Activated CD8-positive, alpha-beta memory T cell treated with anti-CD3 and anti-CD28 coated beads, Interleukin-2, amount 50 U/mL, for 24 hours (primary cell): Measurements from ENCODE around the gene BTK.

Source experiments
- DNase-seq: peaks from one replicate; pipeline ENCODE4 v3.0.0-alpha.2; 2020; ENCODE audit errors: extremely low read depth

The BTK gene

DNA sequence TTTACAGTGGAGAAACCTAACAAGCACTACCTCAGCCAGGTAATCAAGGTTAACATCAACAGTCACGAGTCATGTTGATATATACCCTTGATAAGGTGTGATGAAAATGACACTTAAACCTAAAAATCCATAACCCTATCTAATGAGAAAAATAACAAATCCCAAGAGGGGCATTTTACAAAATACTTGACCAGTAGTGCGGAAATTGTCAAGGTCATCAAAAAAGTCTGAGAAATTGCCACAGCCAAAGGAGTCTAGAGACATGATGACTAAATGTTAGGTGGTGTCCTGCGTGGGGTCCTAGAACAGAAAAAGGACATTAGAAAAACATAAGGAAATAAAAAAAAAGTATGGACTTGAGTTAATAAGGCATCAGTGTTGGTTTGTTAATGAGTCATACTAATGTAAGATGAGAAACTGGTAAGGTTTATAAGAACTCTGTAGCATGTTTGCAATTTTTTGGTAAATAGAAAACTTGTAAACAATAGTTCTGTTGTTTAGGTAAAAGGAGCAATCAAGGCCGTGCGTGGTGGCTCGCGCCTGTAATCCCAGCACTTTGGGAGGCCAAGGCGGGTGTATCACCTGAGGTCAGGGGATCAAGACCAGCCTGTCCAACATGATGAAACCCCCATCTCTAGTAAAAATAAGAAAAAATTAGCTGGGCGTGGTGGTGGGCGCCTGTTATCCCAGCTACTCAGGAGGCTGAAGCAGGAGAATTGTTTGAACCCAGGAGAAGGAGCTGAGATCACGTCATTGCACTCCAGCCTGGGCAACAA is 7.7 kb upstream of the BTK start:
- no peak for DNase-seq

DNA sequence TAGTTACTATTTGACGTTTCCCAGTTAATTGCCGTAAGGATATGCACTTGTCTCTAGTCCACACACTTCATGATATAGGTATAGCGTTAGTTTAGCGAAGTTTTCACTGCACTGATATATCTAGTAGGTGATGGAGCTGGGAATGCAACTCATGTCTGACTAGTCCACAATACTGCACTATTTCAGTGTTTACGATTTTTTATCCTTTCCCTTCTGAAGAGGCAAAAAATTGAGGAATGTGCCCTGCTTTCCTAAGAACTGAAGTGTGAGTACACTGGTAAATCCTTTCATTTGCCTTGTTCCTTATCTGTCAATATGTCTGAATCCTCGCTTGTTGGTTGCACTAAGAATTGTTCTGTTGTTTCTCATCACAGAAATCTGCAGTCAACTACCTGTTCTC is 5.8 kb upstream of the BTK start:
- no peak for DNase-seq

DNA sequence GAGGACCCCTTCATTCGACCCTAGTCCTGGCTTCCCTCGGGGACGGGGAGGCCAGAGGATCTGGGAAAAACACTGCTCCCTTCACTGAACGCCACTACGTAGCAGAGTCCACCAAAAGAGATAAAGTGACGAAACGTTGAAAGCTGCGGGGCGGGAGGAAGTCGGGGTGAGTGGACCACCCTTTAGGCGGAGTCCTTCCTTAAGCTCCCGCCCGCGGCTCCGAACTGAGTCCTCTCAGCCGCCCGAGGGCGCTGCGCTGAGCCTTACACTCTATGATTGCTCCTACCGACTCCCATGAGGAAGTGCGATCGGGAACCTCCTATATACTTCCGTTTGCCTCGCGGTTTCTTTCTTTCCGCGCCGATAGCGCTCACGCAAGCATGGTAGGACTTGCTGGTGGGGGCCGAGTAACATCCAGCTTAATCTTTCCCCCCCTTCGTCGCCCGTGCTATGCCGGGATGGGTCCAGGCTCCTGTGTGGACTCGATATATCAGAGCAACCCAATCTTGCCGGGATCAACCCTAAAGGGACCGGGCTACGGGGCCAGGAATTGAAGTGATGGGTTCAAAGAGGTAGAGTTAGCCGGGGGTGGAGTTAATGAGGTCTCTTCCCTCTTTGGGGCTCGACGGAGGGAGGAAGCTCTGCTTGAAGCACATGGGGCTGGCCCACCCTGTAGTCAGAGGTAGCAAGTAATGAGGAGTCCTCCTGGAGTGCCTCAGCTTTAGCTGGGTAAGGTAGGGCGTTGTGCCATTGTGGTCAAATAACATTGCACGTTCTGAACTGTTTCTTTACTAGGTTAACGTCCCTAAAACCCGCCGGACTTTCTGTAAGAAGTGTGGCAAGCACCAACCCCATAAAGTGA is 4.9 kb upstream of the BTK start, which contains the start of gene RPL36A:
Gene RPL36A, plus strand, starts transcription at position 348 of the 862 bp plus-strand sequence. Its CDS starts 33 bp downstream, at position 381.
- peak; percentile 57 for DNase-seq

DNA sequence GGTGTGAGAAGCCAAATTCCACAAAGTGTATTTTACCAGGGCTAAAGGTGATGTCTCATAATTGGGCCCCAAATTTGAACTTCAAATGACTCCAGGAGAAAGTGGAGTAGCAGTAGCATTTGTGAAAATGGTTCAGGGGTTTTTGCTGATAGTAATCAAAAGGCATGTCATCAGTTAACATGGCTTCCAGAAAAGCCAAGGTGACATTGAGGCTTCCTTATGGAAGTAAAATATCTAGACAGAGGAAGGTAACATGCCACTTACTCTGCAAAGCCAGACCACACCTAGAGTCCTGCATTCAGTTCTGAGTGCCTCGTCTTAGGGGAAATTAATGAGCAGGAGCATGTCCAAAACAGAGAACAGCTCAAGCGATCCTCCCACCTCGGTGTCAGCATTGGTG is 2.6 kb upstream of the BTK start:
- no peak for DNase-seq

DNA sequence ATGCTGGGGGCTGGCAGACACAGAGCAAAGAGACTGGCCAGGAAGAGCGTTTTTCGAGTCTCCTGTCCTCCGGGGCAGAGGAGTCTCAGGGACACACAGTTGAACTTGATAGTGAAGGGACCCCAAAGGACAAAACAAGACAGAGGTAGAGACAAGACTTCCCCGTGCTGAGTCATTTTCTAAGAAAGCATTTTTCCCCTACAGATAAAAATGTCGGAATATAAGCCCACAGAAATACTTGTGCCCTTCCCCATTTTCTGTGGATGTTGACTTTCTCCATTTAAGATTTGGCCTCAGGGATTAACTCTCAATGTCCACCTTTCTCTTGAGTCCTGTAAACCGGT is 523 bp upstream of the BTK start:
- no peak for DNase-seq

DNA sequence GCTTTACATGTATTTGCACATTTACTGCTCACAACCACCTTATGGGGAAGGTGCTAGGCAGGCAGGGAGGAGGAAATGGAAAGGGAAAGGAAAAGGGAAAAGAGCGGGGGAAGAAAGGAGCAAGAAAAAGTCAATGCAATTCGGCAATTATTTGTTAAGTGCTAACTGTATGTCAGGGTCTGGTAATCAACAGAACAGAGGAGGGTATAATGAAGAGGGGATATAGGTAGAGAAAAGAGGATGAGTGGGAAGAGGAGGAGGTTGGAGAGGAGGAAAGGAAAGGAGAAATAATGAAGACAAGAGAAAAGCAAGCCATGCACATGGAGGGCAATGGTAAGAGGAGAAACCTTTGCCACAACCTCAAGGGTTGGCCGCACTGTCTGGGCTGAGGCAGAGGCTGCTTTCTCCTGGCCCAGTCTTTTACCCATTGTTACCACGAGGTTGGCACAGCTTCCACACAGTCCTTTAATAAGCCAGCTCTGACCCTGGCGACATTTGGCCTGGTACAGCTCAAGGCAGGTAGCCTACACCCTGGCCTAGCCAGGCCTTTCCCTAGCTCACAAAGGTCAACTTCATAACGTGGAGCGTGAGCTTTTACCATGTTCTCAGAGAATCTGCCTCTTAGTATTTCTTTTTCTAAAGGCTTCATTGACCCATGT is 836 bp downstream of the BTK start:
- DNase-seq = no peak

DNA sequence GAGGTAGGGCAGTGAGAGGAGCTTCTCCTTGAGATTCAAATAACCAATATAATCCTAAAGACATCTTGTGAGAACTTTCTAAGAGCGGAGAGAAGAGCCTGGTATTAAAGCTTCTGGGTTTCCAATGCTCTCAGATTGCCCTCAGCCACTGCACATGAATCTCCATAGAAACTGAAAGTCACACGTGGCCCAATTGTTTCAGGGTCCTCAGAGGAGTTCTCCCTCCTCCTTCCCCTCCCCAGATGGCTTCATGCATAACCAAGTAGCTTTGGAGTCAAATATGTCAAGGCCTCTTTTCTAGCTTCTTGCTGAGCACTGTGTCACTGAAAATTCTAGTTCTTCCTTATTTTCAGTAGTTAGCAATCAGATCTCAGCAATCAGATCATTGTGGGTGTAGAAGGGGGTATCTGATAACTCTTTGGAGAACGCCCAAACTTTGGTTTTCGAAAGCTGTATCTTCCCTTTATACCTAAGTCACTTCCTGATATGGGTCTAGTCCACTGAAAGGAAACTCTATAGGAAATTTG is 2.2 kb downstream of the BTK start:
- no peak for DNase-seq

DNA sequence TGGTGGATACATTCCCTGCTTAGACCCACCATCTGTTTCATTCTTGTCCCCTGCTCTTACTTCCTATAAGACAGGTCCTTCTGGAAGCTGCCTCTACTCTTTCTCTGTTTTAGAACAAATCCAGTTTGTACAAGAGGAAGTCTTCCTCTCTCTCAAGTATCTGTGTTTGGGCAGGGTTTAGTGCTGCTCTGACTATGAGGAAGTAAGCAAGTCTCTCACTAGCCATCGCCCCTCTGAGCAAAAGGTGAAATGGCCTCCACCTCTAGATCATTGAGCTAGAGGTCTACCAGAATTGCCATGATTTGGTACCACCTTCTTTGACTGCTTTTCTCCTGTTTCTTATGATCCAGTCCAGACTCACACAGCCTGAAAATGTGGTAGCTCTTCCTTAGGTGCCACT is 8.4 kb downstream of the BTK start:
- DNase-seq = no peak

DNA sequence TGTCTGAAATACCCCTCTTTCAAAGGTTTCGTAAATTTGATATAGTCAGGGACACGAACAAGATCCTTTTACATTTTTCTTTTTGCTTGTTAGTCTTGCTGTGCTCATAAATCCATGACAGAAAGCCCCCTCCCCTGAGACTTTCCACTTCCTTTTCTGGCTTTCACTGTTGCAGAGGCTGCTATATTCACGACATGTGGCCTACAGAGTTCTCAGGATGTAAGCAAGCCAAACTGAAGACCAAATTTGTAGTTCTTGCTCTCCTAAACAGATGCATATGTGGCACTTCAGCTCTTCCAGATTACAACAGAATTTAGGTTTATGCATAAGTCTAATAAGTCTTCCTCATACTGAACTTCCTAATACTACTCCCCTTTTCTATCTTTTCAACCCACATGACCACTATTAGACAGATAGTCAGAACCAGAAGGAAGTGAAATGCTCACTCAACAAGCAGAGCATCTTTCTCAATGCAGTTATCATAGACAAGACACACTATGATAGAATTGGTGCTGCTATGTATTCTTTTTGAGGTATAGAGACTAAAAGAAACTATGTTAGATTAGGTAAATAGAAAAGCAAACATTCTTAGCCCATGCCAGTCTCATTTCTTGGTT is 15.0 kb downstream of the BTK start:
- no peak for DNase-seq

DNA sequence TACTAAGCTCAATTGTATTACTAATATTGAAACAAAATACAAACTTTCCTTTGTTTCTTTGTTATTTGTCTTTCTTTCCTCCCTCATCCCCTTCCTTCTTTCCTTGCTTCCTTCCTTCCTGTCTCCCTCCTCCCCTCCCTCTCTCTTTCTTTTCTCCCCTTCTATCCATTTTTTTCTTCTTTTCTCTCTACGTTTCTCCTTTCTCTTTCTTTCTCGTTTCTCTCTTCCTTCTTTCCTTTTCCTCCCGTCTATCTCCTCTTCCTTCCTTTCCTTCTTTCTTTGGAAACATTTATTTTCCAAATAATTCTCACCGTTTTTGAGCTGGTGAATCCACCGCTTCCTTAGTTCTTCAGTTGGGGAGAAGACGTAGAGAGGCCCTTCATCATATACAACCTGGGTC is 16.3 kb downstream of the BTK start:
- no peak for DNase-seq

DNA sequence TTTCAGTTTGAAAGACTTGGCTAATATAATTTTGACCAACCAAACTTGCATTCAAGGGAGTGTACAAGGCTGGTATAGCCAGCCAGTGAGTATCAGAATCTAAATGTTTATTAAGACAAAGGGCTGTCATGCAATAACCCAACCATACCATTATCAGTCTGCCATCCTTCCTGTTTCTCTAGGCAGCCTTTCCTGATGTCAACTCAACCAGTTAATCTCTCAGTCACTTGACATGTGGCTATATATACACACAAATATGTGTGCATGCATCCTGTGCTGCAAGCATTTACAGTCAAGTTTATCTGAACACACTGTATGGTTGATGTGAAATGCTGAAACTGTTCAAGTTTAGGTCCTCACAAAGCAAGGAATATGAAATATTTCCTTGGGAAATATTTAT is 17.2 kb downstream of the BTK start:
- no peak for DNase-seq

DNA sequence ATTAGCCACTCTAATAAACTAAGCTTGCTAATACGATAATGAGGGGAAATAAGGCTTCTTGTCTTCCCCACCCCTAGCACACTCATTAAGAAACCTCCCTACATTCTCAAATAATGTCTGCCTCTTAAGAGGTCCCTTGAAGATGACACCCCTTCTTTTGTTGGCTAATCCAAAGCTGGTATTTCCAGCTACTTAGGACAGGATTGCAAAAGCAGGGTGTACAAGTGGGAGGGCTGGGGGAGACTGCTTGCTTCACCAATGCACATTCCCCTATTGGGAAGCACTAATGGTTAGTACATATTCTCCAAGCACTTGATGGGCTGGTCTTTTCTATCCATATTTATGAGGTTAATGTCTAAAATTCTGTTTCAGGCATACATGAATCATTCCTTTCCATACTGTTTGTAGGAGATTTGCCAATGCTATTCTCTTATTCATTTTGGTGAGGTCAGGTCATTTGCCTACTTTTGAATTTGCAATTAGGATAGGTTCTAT is 20.6 kb downstream of the BTK start:
- no peak for DNase-seq

DNA sequence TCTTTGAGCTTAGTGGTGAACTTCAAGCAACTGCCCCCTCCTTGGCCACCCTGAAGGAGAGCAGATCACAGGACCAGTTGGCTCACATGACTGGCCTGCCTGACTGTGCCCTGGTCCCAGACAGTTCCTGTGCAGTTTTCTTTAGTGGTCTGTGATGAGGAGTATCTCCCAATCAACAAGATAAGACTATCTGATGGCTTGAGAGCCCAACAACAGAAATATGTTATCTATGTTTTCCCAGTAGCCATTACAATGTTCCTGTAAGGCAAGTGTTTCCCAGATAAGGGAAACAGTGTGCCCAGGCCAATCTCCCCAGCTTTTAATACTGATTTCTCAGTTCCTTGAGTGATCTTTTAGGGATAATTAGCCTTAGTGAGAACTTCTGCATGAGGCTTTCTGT is 23.2 kb downstream of the BTK start:
- no peak for DNase-seq

DNA sequence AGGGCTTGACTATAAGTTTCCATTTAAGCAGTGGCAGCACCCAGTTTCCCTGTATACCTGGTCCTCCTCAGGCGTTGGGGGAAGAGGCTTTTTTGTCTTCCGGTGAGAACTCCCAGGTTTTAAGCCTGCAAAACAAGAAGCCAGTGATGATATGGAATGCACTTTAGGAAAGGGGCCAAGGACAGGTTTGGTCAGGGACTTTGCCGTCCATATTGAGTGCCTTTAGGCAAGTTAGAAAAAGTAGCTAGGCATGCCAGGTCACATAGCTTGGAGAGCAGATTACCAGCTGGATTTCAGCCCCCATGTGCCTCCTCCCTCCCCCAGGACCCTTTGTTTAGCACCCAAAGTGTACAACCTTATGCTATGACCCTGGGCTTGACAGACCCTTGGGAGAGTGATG is 23.9 kb downstream of the BTK start:
- no peak for DNase-seq

DNA sequence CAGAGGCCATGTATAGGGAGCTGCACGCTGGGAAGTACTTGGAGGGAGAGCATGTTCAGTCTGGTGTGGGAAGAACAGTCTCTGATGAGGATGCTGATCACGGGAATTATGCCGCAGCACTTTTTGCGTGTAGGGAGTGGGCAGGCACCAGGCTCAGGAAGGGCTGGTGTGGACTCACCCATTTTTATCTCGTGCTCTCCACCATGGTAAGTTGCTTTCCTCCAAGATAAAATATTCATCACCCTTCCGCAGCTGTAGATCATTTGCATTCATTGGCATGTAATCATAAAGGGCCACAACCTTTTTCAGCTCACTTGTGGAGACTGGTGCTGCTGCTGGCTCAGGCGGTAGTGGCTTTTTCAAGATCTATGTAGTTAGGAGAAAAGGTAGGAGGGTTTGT is 25.6 kb downstream of the BTK start:
- no peak for DNase-seq

DNA sequence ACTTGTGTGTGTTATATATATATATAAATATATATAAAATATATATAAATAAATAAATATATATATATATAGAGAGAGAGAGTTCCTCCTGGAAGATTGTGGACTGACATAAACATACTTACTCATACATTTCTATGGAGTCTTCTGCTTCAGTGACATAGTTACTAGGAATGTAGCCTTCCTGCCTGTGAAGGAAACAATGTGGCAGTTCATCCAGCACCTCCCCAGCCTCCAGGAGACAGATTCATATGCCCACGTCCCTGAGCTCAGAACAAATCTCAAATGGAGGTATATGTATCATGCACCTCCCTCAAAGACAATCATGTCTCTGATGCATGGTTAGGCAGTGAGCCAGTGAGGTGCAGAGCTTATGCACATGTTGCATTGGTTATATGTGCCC is 26.0 kb downstream of the BTK start:
- DNase-seq = no peak

DNA sequence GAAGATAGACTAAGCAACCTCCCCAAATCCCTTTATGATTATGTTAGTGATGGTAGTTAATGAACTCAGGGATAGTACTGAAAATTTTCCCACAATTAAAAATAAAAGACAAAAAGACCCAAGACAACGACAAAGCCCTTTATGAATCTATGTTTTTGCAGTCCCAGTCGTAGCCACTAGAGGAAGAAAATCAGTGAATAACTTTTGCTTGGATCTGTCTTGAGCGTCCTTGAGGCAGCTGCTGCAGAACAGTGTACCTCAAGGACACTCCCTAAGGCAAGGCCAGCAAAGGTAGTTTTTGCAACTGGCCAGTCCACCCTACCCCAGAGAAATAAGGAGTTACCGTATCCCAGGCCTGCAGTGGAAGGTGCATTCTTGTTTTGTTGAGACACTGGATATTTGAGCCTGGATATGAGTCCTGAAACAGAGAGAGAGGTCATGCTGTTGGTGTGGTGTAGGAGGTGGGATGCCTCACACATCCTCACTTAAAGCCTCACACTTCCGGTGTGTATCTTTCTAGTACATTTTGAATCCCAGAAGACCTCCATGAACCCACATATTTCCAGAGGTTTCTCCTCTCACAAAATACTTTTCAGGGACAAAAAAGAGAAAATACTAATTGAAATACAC is 28.7 kb downstream of the BTK start:
- no peak for DNase-seq

DNA sequence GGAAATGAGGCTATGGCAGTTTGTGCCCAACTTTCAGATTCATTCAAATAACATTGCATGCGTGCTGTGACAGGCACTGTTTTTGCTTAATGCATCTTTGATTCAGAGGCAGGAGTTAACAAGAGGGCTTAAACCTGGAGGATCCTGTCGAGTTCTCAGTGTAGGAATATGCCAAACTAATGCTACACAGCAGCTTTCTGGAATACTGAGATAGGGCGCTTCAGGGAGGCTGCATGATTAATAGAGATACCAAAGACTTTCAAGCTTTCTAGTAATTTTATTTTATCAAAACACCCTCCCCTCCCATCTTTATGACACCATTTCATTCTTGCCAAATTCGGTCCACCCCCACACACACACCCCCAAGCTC is 36.8 kb downstream of the BTK start:
- DNase-seq = no peak

DNA sequence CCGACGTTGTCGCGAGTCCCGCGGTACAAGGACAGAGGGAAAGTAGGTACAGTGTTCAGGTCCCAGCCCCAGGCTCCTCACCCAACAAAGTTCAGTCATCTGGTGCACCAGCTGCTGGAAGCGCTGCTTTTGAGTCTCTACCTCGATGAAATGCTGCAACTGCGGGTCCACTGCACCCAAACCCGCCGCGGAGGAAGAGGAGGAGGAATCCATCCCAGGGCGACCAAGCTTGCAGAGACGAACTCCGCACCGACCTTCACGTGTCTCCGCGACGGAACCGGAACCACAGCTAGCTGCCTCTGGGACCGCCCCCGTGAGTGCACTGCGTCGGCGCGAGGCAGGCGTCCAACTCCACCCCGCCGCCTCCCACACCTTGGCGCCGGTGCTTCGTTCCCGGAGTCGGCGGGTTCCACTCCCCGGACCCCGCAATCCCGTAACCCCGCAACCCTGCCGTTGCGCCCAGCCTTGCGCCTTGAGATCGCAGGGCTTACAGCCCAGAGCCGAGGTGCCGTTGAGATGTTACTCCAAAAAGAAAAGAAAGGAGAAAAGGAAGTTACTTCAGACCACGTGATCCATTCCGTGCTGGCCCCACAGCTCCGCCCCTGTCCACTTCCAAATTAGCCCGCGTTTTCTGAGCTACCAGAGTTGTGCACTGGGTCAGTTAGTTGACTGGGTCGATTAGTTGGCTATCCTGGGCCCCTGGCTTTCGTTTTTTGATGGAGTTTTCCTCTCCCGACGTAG is 37.4 kb downstream of the BTK start, which contains the start of gene TIMM8A:
Gene TIMM8A, minus strand, starts transcription at position 291 of the 741 bp plus-strand sequence. Its CDS starts 78 bp downstream, at position 213.
- peak; percentile 30 for DNase-seq

DNA sequence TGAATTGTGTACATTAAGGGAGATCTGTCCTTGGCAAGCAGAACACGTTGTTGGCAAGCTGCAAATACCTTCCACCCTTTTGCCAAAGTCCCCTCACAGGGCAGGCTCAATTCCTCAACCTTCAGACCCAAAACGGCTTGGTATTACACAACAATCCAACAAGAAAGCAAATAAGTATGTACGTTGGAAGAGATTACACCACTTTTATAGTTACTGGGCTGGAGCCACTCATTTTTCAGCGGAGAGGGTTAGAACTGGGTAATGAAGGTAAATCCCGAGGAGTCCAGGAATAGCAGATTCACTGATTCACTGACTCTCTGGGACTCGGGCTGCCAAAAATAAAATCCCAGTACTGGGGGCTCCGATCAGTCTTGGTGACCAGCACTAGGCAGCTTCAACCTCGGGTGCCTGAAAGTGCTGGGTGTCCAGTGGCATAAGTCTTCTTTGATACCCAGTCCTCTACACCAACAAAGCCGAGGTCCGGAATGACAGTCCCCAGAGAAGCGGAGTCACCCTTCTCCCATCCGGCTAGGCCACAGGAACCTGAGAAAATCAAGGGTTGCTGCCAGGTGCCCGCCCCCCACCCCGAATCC is 38.0 kb downstream of the BTK start:
- DNase-seq = no peak
